GM23338 (cell line): ENCODE data around the gene SYNPO. TPM values are rescaled to one million over a fixed set of nuclear protein-coding genes. Genes with fewer than 3 reads are reported as not detected.

Experiments
- ATAC-seq: fragments of 200-7000 bp; cut with Tn5 transposase; 3 replicates; pipeline ENCODE4 v1.9.1; 2020
- DNase-seq: peaks from one replicate; pipeline ENCODE4 v3.0.0-alpha.2; 2015; ENCODE audit warnings: low spot score
- H2AFZ ChIP-seq: fragments of 200-600 bp; sonication (generic); 2 replicates; pipeline ENCODE4 v1.8.0; 2016; ENCODE audit warnings: antibody characterized with exemption, mild to moderate bottlenecking, moderate library complexity
- H3F3A ChIP-seq: fragments of 200-600 bp; sonication (generic); replicated peaks from 2 replicates; pipeline ENCODE4 v1.8.0; 2017; ENCODE audit warnings: antibody characterized with exemption, mixed run types, low read depth
- H3K27ac ChIP-seq: fragments of 200-600 bp; sonication (generic); 2 replicates; pipeline ENCODE4 v1.6.1; 2016; ENCODE audit warnings: low read depth
- H3K27me3 ChIP-seq: fragments of 200-600 bp; sonication (generic); 2 replicates; pipeline ENCODE4 v1.8.0; 2016; ENCODE audit warnings: mild to moderate bottlenecking, mixed run types, moderate library complexity; ENCODE audit not compliant: insufficient read depth
- H3K36me3 ChIP-seq: fragments of 200-600 bp; sonication (generic); 2 replicates; pipeline ENCODE4 v1.8.0; 2016; ENCODE audit warnings: mild to moderate bottlenecking; ENCODE audit not compliant: insufficient read depth
- H3K4me1 ChIP-seq: fragments of 200-600 bp; sonication (generic); 2 replicates; pipeline ENCODE4 v1.8.0; 2016; ENCODE audit warnings: mild to moderate bottlenecking, moderate library complexity; ENCODE audit not compliant: insufficient read depth
- H3K4me2 ChIP-seq: fragments of 200-600 bp; sonication (generic); 2 replicates; pipeline ENCODE4 v1.7.1; 2017; ENCODE audit warnings: mixed run types
- H3K4me3 ChIP-seq: fragments of 200-600 bp; sonication (generic); 2 replicates; pipeline ENCODE4 v1.6.1; 2016; ENCODE audit warnings: mixed run types
- H3K79me2 ChIP-seq: fragments of 200-600 bp; sonication (generic); replicated peaks from 2 replicates; pipeline ENCODE4 v1.8.0; 2017; ENCODE audit warnings: mild to moderate bottlenecking; ENCODE audit not compliant: insufficient read depth
- H3K9me2 ChIP-seq: fragments of 200-600 bp; sonication (generic); 2 replicates; pipeline ENCODE4 v1.8.0; 2017; ENCODE audit not compliant: insufficient read depth
- H4K20me1 ChIP-seq: fragments of 200-600 bp; sonication (generic); replicated peaks from 2 replicates; pipeline ENCODE4 v1.8.0; 2017; ENCODE audit warnings: mild to moderate bottlenecking; ENCODE audit not compliant: insufficient read depth
- H3K27ac Mint-ChIP-seq: 2 replicates; pipeline ENCODE4 v1.8.0; 2020; ENCODE audit warnings: inconsistent platforms, mild to moderate bottlenecking, moderate library complexity, mixed read lengths
- H3K27me3 Mint-ChIP-seq: 3 replicates; pipeline ENCODE4 v1.8.0; 2022; ENCODE audit warnings: low read depth, mild to moderate bottlenecking, moderate library complexity, mixed read lengths, inconsistent platforms; ENCODE audit not compliant: insufficient read depth, poor library complexity
- H3K36me3 Mint-ChIP-seq: 3 replicates; pipeline ENCODE4 v1.8.0; 2021; ENCODE audit warnings: low read depth, mild to moderate bottlenecking, inconsistent platforms, moderate library complexity, mixed read lengths
- H3K4me1 Mint-ChIP-seq: 3 replicates; pipeline ENCODE4 v1.8.0; 2020; ENCODE audit warnings: mild to moderate bottlenecking, inconsistent platforms, mixed read lengths
- H3K4me3 Mint-ChIP-seq: 3 replicates; pipeline ENCODE4 v1.8.0; 2021; ENCODE audit warnings: moderate library complexity, mild to moderate bottlenecking, inconsistent platforms, mixed read lengths
- H3K9me3 Mint-ChIP-seq: 3 replicates; pipeline ENCODE4 v1.8.0; 2020; ENCODE audit warnings: moderate library complexity, mild to moderate bottlenecking, inconsistent platforms, mixed read lengths
- CREB1 ChIP-seq: fragments of 250-450 bp; sonication (Bioruptor Pico); IDR thresholded peaks from 2 replicates; pipeline ENCODE4 v1.5.0; 2020; ENCODE audit warnings: low read depth, mild to moderate bottlenecking, moderate library complexity
- CTCF ChIP-seq, 2 experiments: fragments of 200-600 bp in 1 of 2; sonication (generic) in 1 of 2; conservative IDR thresholded peaks; 2 replicates each; pipeline versions ENCODE4 v1.5.1 to v1.6.1; 2016 to 2017; ENCODE audit warnings: antibody characterized with exemption in 2 of 2, low read depth in 2 of 2, mild to moderate bottlenecking in 2 of 2, moderate library complexity in 1 of 2
- EZH2 ChIP-seq: fragments of 200-600 bp; sonication (generic); IDR thresholded peaks from one replicate; pipeline ENCODE4 v1.8.0; 2017; ENCODE audit warnings: antibody characterized with exemption, mild to moderate bottlenecking, low read depth; ENCODE audit not compliant: unreplicated experiment
- POLR2AphosphoS5 ChIP-seq: IDR thresholded peaks from 2 replicates; pipeline ENCODE4 v1.6.1; 2016; ENCODE audit warnings: antibody characterized with exemption, low read depth
- REST ChIP-seq: IDR thresholded peaks from one replicate; pipeline ENCODE4 v1.6.1; 2018; ENCODE audit warnings: antibody characterized with exemption; ENCODE audit not compliant: unreplicated experiment
- ZNF114 ChIP-seq: fragments of 250-450 bp; sonication (Bioruptor Pico); IDR thresholded peaks from 2 replicates; pipeline ENCODE4 v1.5.0; 2020; ENCODE audit warnings: mild to moderate bottlenecking, moderate library complexity
- ZNF462 ChIP-seq: fragments of 250-450 bp; sonication (Bioruptor Pico); IDR thresholded peaks from 2 replicates; pipeline ENCODE4 v1.5.0; 2020; ENCODE audit warnings: mild to moderate bottlenecking, moderate library complexity
- polyA plus RNA-seq: library from polyadenylated mRNA; unstranded; fragments of >200 nt; fragmentation: Nextera tagmentation; extraction: Ambion mirVana; gene quantifications from 2 replicates; pipeline ENCODE4 v1.2.1, GENCODE V29; 2016
- total RNA-seq: library from RNA; depleted of rRNA; stranded (reverse); fragments of >200 nt; shearing (Covaris generic); gene quantifications from 2 replicates; pipeline ENCODE4 v1.2.3, GENCODE V29; 2014

The SYNPO gene
- total and polyA plus RNA-seq, 2 experiments from 2014 or later: 0.16 to 1.3 TPM

- no peak overlapping the region for H3K27ac Mint-ChIP-seq
- no peak overlapping the region for H3K4me3 ChIP-seq
- no peak overlapping the region for H3K27ac ChIP-seq
- peaks cover 1% of the 10 kb centered on the region for H3K27me3 Mint-ChIP-seq
- H2AFZ ChIP-seq: no peak overlapping the region
- DNase-seq (no peak), ATAC-seq (no peak)
- no peaks in the 10 kb centered on the region; the same call in 1 of the 2 replicates for H3K4me1 ChIP-seq
- no peaks in the 10 kb centered on the region for H3K27me3 ChIP-seq
- H3K9me2 ChIP-seq: no peaks in the 10 kb centered on the region
- H3K9me3 Mint-ChIP-seq: no peaks in the 10 kb centered on the region
- peaks cover 34% of the 10 kb centered on the region for H3K4me1 Mint-ChIP-seq
- no peaks in the 10 kb centered on the region for H3K79me2 ChIP-seq
- H3K36me3 Mint-ChIP-seq: no peaks in the 10 kb centered on the region; the same call in 2 of the 3 replicates
- H3K4me3 Mint-ChIP-seq: no peak overlapping the region
- TF ChIP-seq CREB1 (no peak), CTCF (conservative IDR thresholded peaks at IDR 0.05; ENCODE audit: low read depth in 2 of 2) (no peak; a peak in 1 of 4 replicates), ZNF114 (CRISPR knock-in tag) (no peak), REST (no peak), EZH2 (no peak), ZNF462 (no peak), POLR2AphosphoS5 (no peak)
- H4K20me1 ChIP-seq: no peaks in the 10 kb centered on the region
- H3K36me3 ChIP-seq: no peaks in the 10 kb centered on the region
- no peaks in the 10 kb centered on the region for H3F3A ChIP-seq
- no peak overlapping the region for H3K4me2 ChIP-seq
Observed at GRCh38 chr5:150648294-150649107, 8.0 kb downstream of the SYNPO start.
